ENCODE results near the gene NDUFA9. TPM values are rescaled to one million over a fixed set of nuclear protein-coding genes. Genes with fewer than 3 reads are reported as not detected.

NDUFA9 gene
- total RNA-seq, 1 donor from 2014 or later: 78.9 TPM

DNA sequence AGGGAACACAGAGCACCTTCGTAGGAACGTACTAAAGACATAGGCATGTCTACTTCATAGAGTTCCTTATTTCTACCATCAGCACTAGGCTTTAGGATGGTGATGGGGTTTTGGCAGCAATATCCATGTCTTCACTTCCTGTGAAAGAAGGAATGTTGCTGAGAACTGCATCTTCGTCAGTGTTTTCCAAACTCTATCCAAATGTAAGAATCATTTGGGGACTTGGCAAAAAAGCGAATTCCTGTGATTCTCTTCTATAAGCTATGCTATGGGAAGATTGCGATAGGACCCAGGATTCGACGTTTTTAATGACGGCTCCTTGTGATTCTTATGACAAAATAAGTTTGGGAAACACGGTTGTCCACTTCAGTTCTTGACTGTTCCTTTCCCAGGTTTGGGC is 39.8 kb upstream of the NDUFA9 start:
- no peak overlapping the region for H3K4me3 Mint-ChIP-seq (ENCODE audit: unreplicated experiment)
- DNase-seq (ENCODE audit: extremely low spot score, unreplicated experiment): no peak
- no peaks in the 10 kb centered on the region for H3K9me3 Mint-ChIP-seq (ENCODE audit: unreplicated experiment)
- peaks cover 13% of the 10 kb centered on the region for H3K4me1 Mint-ChIP-seq (ENCODE audit: unreplicated experiment)
- H3K27me3 Mint-ChIP-seq (ENCODE audit: unreplicated experiment): peaks cover 4% of the 10 kb centered on the region
- no peak for TF ChIP-seq CTCF (IDR thresholded peaks at IDR 0.05)
- H3K27ac Mint-ChIP-seq (ENCODE audit: unreplicated experiment): no peak overlapping the region
- peaks cover 27% of the 10 kb centered on the region for H3K36me3 Mint-ChIP-seq (ENCODE audit: unreplicated experiment)

- no peaks in the 10 kb centered on the region for H3K9me3 Mint-ChIP-seq (ENCODE audit: unreplicated experiment)
- H3K36me3 Mint-ChIP-seq (ENCODE audit: unreplicated experiment): peaks cover 34% of the 10 kb centered on the region
- TF ChIP-seq CTCF (IDR thresholded peaks at IDR 0.05): no peak
- no peak for DNase-seq (ENCODE audit: extremely low spot score, unreplicated experiment)
- peaks cover 7% of the 10 kb centered on the region for H3K4me1 Mint-ChIP-seq (ENCODE audit: unreplicated experiment)
- H3K27me3 Mint-ChIP-seq (ENCODE audit: unreplicated experiment): no peaks in the 10 kb centered on the region
- H3K4me3 Mint-ChIP-seq (ENCODE audit: unreplicated experiment): no peak overlapping the region
- H3K27ac Mint-ChIP-seq (ENCODE audit: unreplicated experiment): no peak overlapping the region
Observed at GRCh38 chr12:4610481-4610880, 38.4 kb upstream of the NDUFA9 start.

DNA sequence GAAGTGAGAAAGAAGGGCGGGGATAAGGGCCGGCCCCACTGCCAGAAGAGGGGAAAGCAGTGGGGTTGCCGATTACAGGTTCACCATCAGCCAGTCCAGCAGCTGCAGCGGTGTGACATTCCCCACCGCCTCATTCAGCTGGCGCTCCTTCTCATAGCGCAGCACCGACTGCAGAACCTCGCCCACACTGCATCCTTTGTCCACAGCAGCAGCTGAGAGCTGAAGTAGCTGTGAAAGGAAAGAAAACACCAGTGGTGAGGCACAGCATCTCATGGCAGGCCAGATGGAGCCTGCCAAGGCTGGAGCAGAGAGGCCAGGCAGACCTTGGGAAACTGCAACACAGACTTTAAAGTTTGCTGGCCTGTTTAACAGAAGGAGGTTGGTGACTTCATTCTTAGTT is 33.2 kb upstream of the NDUFA9 start:
- Mint-ChIP-seq H3K4me1 (ENCODE audit: unreplicated experiment) (no peaks in the 10 kb centered on the region), H3K27ac (ENCODE audit: unreplicated experiment) (no peak overlapping the region)

DNA sequence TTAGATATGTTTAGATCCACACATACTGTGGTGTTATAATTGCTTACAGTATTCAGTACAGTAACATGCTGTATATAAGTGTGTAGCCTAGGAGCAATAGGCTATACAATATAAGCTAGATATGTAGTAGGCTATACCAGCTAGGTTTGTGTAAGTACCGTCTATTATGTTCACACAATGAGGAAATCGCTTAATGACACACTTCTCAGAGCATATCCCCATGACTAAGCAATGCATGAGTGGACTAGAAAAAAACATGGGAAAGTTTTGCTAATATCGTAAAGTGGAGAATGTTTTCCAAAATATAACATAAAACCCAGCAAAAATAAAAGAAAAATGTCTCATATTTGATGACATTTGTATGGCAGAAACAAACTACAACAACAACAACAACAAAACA is 27.4 kb upstream of the NDUFA9 start:
- no peaks in the 10 kb centered on the region for H3K4me1 Mint-ChIP-seq (ENCODE audit: unreplicated experiment)
- H3K36me3 Mint-ChIP-seq (ENCODE audit: unreplicated experiment): no peaks in the 10 kb centered on the region
- no peaks in the 10 kb centered on the region for H3K9me3 Mint-ChIP-seq (ENCODE audit: unreplicated experiment)
- no peak overlapping the region for H3K27ac Mint-ChIP-seq (ENCODE audit: unreplicated experiment)
- DNase-seq (ENCODE audit: extremely low spot score, unreplicated experiment): no peak
- no peak overlapping the region for H3K4me3 Mint-ChIP-seq (ENCODE audit: unreplicated experiment)
- no peak for TF ChIP-seq CTCF (IDR thresholded peaks at IDR 0.05)
- peaks cover 30% of the 10 kb centered on the region for H3K27me3 Mint-ChIP-seq (ENCODE audit: unreplicated experiment)

More for the DNA sequence above, 33.2 kb upstream of the NDUFA9 start:
- Mint-ChIP-seq H3K36me3 (ENCODE audit: unreplicated experiment) (peaks cover 27% of the 10 kb centered on the region), H3K4me3 (ENCODE audit: unreplicated experiment) (no peak overlapping the region), H3K9me3 (ENCODE audit: unreplicated experiment) (no peaks in the 10 kb centered on the region), H3K27me3 (ENCODE audit: unreplicated experiment) (no peaks in the 10 kb centered on the region)
- no peak for TF ChIP-seq CTCF (IDR thresholded peaks at IDR 0.05)
- no peak for DNase-seq (ENCODE audit: extremely low spot score, unreplicated experiment)

DNA sequence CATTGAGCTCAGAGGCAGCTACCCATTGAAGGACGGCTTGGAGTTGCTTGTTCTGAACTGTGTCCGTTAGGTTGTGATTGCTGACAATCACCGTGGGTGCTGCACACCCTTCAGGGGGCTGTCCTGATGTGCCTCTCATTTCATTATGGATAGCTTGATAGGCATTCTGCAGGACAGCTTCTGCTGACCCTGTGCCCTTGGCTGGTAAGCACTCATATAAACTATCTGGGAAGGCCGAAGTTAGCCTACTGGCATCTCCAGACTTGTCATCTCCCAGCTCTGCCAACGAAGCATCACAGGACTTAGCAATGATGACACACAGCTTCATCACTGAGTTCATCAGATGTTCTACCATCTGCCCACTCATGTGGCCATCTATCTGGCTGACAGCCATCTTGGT is 22.4 kb upstream of the NDUFA9 start:
- no peak overlapping the region for H3K4me3 Mint-ChIP-seq (ENCODE audit: unreplicated experiment)
- no peak overlapping the region for H3K27ac Mint-ChIP-seq (ENCODE audit: unreplicated experiment)
- no peak for TF ChIP-seq CTCF (IDR thresholded peaks at IDR 0.05)
- H3K9me3 Mint-ChIP-seq (ENCODE audit: unreplicated experiment): no peaks in the 10 kb centered on the region
- no peaks in the 10 kb centered on the region for H3K36me3 Mint-ChIP-seq (ENCODE audit: unreplicated experiment)
- no peak for DNase-seq (ENCODE audit: extremely low spot score, unreplicated experiment)
- H3K27me3 Mint-ChIP-seq (ENCODE audit: unreplicated experiment): peaks cover 57% of the 10 kb centered on the region
- no peaks in the 10 kb centered on the region for H3K4me1 Mint-ChIP-seq (ENCODE audit: unreplicated experiment)

All from osteocyte (in vitro differentiated cells).